IMR-90 (cell line): ENCODE measurements around the gene FTL. TPM values are rescaled to one million over a fixed set of nuclear protein-coding genes. Genes with fewer than 3 reads are reported as not detected.
A peak's percentile ranks its signal among the peaks of the same experiment; 100 is the strongest.

Experiments
- ATAC-seq: fragments of 200-7000 bp; cut with Tn5 transposase; 2 replicates; pipeline ENCODE4 v1.9.1; 2020; ENCODE audit warnings: low read depth, mild to moderate bottlenecking, moderate library complexity
- BruUV-seq: library from RNA; stranded (reverse); fragments of 400-500 nt; replicated peaks from 2 replicates; lab custom pipeline; 2021; lab: Mats Ljungman, UMichigan
- CTCF ChIA-PET: fragments of 300-600 bp; formaldehyde crosslinking; extraction: SDS; loops from one replicate; lab custom pipeline; 2021; ENCODE audit warnings: antibody characterized with exemption; lab: Yijun Ruan, JAX
- POLR2A ChIA-PET: fragments of 300-600 bp; sonication (Branson Sonifier 250); formaldehyde crosslinking; loops from one replicate; lab custom pipeline; 2022; ENCODE audit warnings: antibody characterized with exemption; ENCODE audit not compliant: unreplicated experiment; lab: Charles Lee
- DNase-seq: peaks from one replicate; pipeline ENCODE4 v3.0.0; 2013
- H2AFZ ChIP-seq: replicated peaks from 2 replicates; pipeline ENCODE3; 2013; ENCODE audit warnings: low read length, mild to moderate bottlenecking; ENCODE audit not compliant: poor library complexity
- H2AK5ac ChIP-seq: 2 replicates; pipeline ENCODE4 v1.6.1; 2013; ENCODE audit warnings: low read depth, low read length, inconsistent platforms
- H2AK9ac ChIP-seq: replicated peaks from 2 replicates; pipeline ENCODE3; 2013; ENCODE audit warnings: mild to moderate bottlenecking, low read depth, low read length, moderate library complexity; ENCODE audit not compliant: poor library complexity
- H2BK120ac ChIP-seq: 2 replicates; pipeline ENCODE4 v1.6.1; 2013; ENCODE audit warnings: low read depth, low read length, inconsistent platforms
- H2BK15ac ChIP-seq: 3 replicates; pipeline ENCODE4 v1.6.1; 2013; ENCODE audit warnings: low read depth, low read length, inconsistent platforms
- H2BK20ac ChIP-seq: 2 replicates; pipeline ENCODE4 v1.6.1; 2013; ENCODE audit warnings: low read depth, mild to moderate bottlenecking, inconsistent platforms, low read length, moderate library complexity
- H2BK5ac ChIP-seq: 2 replicates; pipeline ENCODE4 v1.6.1; 2013; ENCODE audit warnings: mild to moderate bottlenecking, low read depth, low read length, inconsistent platforms; ENCODE audit not compliant: poor library complexity, severe bottlenecking
- H3K14ac ChIP-seq: replicated peaks from 2 replicates; pipeline ENCODE4 v1.6.1; 2013; ENCODE audit warnings: low read depth, low read length, inconsistent platforms
- H3K18ac ChIP-seq: 2 replicates; pipeline ENCODE4 v1.6.1; 2013; ENCODE audit warnings: low read depth, low read length, control low read depth
- H3K23ac ChIP-seq: 2 replicates; pipeline ENCODE4 v1.6.1; 2013; ENCODE audit warnings: low read depth, low read length, inconsistent platforms
- H3K27ac ChIP-seq: 2 replicates; pipeline ENCODE4 v1.5.1; 2013; ENCODE audit warnings: mild to moderate bottlenecking, control low read depth, low read length; ENCODE audit not compliant: insufficient read depth
- H3K27me3 ChIP-seq: 2 replicates; pipeline ENCODE4 v1.6.1; 2013; ENCODE audit warnings: low read length; ENCODE audit not compliant: control insufficient read depth, insufficient read depth
- H3K36me3 ChIP-seq: 2 replicates; pipeline ENCODE4 v1.6.1; 2013; ENCODE audit warnings: low read length, mixed read lengths; ENCODE audit not compliant: control insufficient read depth, insufficient read depth
- H3K4ac ChIP-seq: 2 replicates; pipeline ENCODE4 v1.6.1; 2013; ENCODE audit warnings: low read depth, low read length, inconsistent platforms
- H3K4me1 ChIP-seq: 2 replicates; pipeline ENCODE4 v1.6.1; 2013; ENCODE audit warnings: low read length, mixed read lengths; ENCODE audit not compliant: control insufficient read depth, insufficient read depth
- H3K4me2 ChIP-seq: 2 replicates; pipeline ENCODE4 v1.6.1; 2013; ENCODE audit warnings: low read depth, mild to moderate bottlenecking, control low read depth, low read length, moderate library complexity
- H3K4me3 ChIP-seq: 2 replicates; pipeline ENCODE4 v1.5.1; 2013; ENCODE audit warnings: low read depth, mild to moderate bottlenecking, control low read depth, low read length, moderate library complexity; ENCODE audit not compliant: insufficient read depth
- H3K56ac ChIP-seq: 2 replicates; pipeline ENCODE4 v1.6.1; 2013; ENCODE audit warnings: low read length, inconsistent platforms; ENCODE audit not compliant: insufficient read depth; ENCODE audit errors: extremely low read depth
- H3K79me1 ChIP-seq, 2 experiments: 2 replicates each; pipeline ENCODE4 v1.6.1; 2013; ENCODE audit warnings: low read length in 2 of 2, inconsistent platforms in 1 of 2, low read depth in 1 of 2
- H3K9ac ChIP-seq: 2 replicates; pipeline ENCODE4 v1.6.1; 2013; ENCODE audit warnings: low read depth, low read length, control low read depth
- H3K9me1 ChIP-seq: 2 replicates; pipeline ENCODE4 v1.6.1; 2013; ENCODE audit warnings: low read length, inconsistent platforms; ENCODE audit not compliant: insufficient read depth
- H3K9me3 ChIP-seq: 2 replicates; pipeline ENCODE4 v1.6.1; 2013; ENCODE audit warnings: low read length; ENCODE audit not compliant: control insufficient read depth, insufficient read depth
- H4K20me1 ChIP-seq: 2 replicates; pipeline ENCODE4 v1.6.1; 2013; ENCODE audit warnings: low read length, inconsistent platforms; ENCODE audit not compliant: insufficient read depth
- H4K5ac ChIP-seq: 2 replicates; pipeline ENCODE4 v1.6.1; 2013; ENCODE audit warnings: mild to moderate bottlenecking, low read depth, low read length, control low read depth
- H4K8ac ChIP-seq, 2 experiments: 2 replicates each; pipeline ENCODE4 v1.6.1; 2013; ENCODE audit warnings: low read depth in 2 of 2, low read length in 2 of 2, control low read depth in 1 of 2, inconsistent platforms in 1 of 2
- H4K91ac ChIP-seq: 2 replicates; pipeline ENCODE4 v1.6.1; 2013; ENCODE audit warnings: low read depth, low read length, inconsistent platforms; ENCODE audit not compliant: insufficient read depth
- BHLHE40 ChIP-seq: fragments of 150-350 bp; IDR thresholded peaks from 2 replicates; pipeline ENCODE4 v1.6.1; 2016; ENCODE audit warnings: mild to moderate bottlenecking, low read depth, low read length
- CHD1 ChIP-seq: IDR thresholded peaks from 2 replicates; pipeline ENCODE4 v1.6.1; 2012; ENCODE audit warnings: low read depth, low read length, improper control_type of control experiment
- FOS ChIP-seq: fragments of 150-350 bp; IDR thresholded peaks from 2 replicates; pipeline ENCODE4 v1.6.1; 2016; ENCODE audit warnings: low read depth, low read length
- MAFK ChIP-seq: IDR thresholded peaks from 2 replicates; pipeline ENCODE4 v1.6.1; 2012; ENCODE audit warnings: low read depth, low read length, improper control_type of control experiment
- MAZ ChIP-seq: IDR thresholded peaks from 2 replicates; pipeline ENCODE4 v1.6.1; 2012; ENCODE audit warnings: low read depth, mild to moderate bottlenecking, low read length, improper control_type of control experiment, moderate library complexity, borderline replicate concordance
- MXI1 ChIP-seq: IDR thresholded peaks from 2 replicates; pipeline ENCODE4 v1.6.1; 2012; ENCODE audit warnings: low read depth, mild to moderate bottlenecking, low read length, moderate library complexity, borderline replicate concordance
- NFE2L2 ChIP-seq: fragments of 150-350 bp; IDR thresholded peaks from 2 replicates; pipeline ENCODE4 v1.6.1; 2016; ENCODE audit warnings: low read depth, mild to moderate bottlenecking, low read length
- POLR2A ChIP-seq: IDR thresholded peaks from 2 replicates; pipeline ENCODE4 v1.6.1; 2012; ENCODE audit warnings: mild to moderate bottlenecking, low read depth, low read length
- RAD21 ChIP-seq: IDR thresholded peaks from 2 replicates; pipeline ENCODE4 v1.6.1; 2012; ENCODE audit warnings: low read length, improper control_type of control experiment
- RCOR1 ChIP-seq: IDR thresholded peaks from 2 replicates; pipeline ENCODE4 v1.6.1; 2012; ENCODE audit warnings: mild to moderate bottlenecking, low read length, improper control_type of control experiment; ENCODE audit not compliant: insufficient replicate concordance
- RFX5 ChIP-seq: IDR thresholded peaks from 2 replicates; pipeline ENCODE4 v1.8.0; 2012; ENCODE audit warnings: low read depth, mild to moderate bottlenecking, low read length, moderate library complexity
- SMC3 ChIP-seq: fragments of 150-350 bp; IDR thresholded peaks from 2 replicates; pipeline ENCODE4 v1.6.1; 2016; ENCODE audit warnings: low read depth, mild to moderate bottlenecking, antibody characterized with exemption, low read length, moderate library complexity
- WGBS, 2 experiments: methylation state at CpG; one replicate each; pipeline versions ENCODE4 v1.1.5 to v1.1.7; 2013; ENCODE audit warnings: missing lambda C conversion rate in 2 of 2; ENCODE audit not compliant: insufficient read length in 1 of 2; ENCODE audit errors: extremely low coverage in 2 of 2; 5-methylcytosine and 5-hydroxymethylcytosine counted together
- dilution Hi-C: fragments of 300-500 bp; cut with HindIII; formaldehyde crosslinking; loops from one replicate; pipeline ENCODE4 v1.14.3; 2018; ENCODE audit warnings: low sequenced_read_pairs; ENCODE audit not compliant: unreplicated experiment
- in situ Hi-C: fragments of 300-500 bp; cut with MboI; formaldehyde crosslinking; loops from 3 replicates; pipeline ENCODE4 v1.14.3; 2019; ENCODE audit warnings: low sequenced_read_pairs, inconsistent platforms, mixed read lengths
- intact Hi-C: fragments of 100-400 bp; cut with micrococcal nuclease; formaldehyde crosslinking; loops from 2 replicates; pipeline ENCODE4 v1.10.0; 2022
- polyA plus RNA-seq, 3 experiments: library from polyadenylated mRNA; depleted of rRNA; stranded (reverse); fragments of >200 nt; gene quantifications; 2 replicates each; pipeline ENCODE4 v1.2.3, GENCODE V29; 2012; ENCODE audit warnings: low replicate concordance in 1 of 3
- total RNA-seq: library from RNA; depleted of rRNA; stranded (reverse); fragments of >200 nt; gene quantifications from 2 replicates; pipeline ENCODE4 v1.2.3, GENCODE V29; 2012
- TF ChIP-seq, protein P1 (sequence below): fragments of 150-350 bp; IDR thresholded peaks from 2 replicates; pipeline ENCODE4 v1.6.1; 2017; ENCODE audit warnings: mild to moderate bottlenecking, antibody characterized with exemption, low read length, low read depth
- TF ChIP-seq, protein P2 (sequence below): fragments of 150-350 bp; IDR thresholded peaks from 2 replicates; pipeline ENCODE4 v1.6.1; 2016; ENCODE audit warnings: low read depth, mild to moderate bottlenecking, low read length, moderate library complexity, borderline replicate concordance
- TF ChIP-seq, protein P3 (sequence below): conservative IDR thresholded peaks from 2 replicates; pipeline ENCODE4 v1.5.1; 2012; ENCODE audit warnings: mild to moderate bottlenecking, low read depth, low read length, improper control_type of control experiment

Gene FTL
- total and polyA plus RNA-seq, 2 of the 4 experiments (the other 2 are of a cell fraction), result 1,057 to 2,944 TPM

DNA sequence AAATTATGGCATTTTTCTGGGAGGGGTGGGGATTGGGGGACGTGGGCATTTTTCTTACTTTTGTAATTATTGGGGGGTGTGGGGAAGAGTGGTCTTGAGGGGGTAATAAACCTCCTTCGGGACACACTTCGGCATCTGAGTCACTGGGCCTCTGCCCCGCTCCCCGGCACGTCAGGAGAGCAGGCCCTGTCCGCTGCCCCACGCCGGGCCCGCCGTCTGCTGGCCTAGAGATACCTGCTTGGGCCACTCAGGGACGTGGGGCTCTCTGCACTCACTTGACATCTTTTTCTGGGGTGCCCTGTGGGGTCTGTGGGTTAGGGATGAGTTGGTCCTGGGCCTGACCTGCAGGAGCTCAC is 3.5 kb upstream of the FTL start:
- Histone ChIP-seq H2AK5ac (no peak overlapping the region; the same call in none of the 2 replicates), H2BK15ac (0 out of 3 replicates have a peak overlapping the region, but pooled peaks have one; percentile 4), H3K4me2 (no peak overlapping the region), H3K36me3 (peaks cover 24% of the 10 kb centered on the region), H3K18ac (no peak overlapping the region), H2BK20ac (no peak overlapping the region), H3K56ac (no peak overlapping the region), H2AFZ (no peak overlapping the region), H3K4ac (0 out of 2 replicates have a peak overlapping the region, but pooled peaks have one; percentile 99), H3K4me1 (peaks cover 20% of the 10 kb centered on the region), H3K14ac (no peak overlapping the region), H3K23ac (no peak overlapping the region), H4K8ac (no peak overlapping the region), H3K27me3 (no peaks in the 10 kb centered on the region), H4K20me1 (peaks cover 17% of the 10 kb centered on the region), H3K4me3 (no peak overlapping the region), H3K9ac (no peak overlapping the region), H2BK120ac (no peak overlapping the region), H3K9me1 (peaks cover 10% of the 10 kb centered on the region), H4K91ac (peak overlapping the region; percentile 58; the same call in 1 of the 2 replicates), H4K5ac (no peak overlapping the region), H3K79me1 (peaks cover 7 to 75% of the 10 kb centered on the region in 2 experiments), H3K27ac (peak overlapping the region; percentile 96; the same call in 1 of the 2 replicates), H2AK9ac (peak overlapping the region; percentile 29), H3K9me3 (no peaks in the 10 kb centered on the region), H2BK5ac (peak overlapping the region; percentile 55)
- intact Hi-C loops (loop anchor here (10.0 kb wide), 1 partner anchor 317 kb away; the partner anchor contains the start of gene CA11), dilution Hi-C loops (no loop called here), in situ Hi-C loops (loop anchor here (5.0 to 10.0 kb wide), 2 partner anchors 69 to 317 kb away; partner anchors contain the start of gene CA11)
- ChIA-PET CTCF (no interaction called here), POLR2A (no interaction called here)
- 96% methylated on average over 5 of the region's 12 CpGs; no CpG with 5 or more reads in 1 of the 2 experiments for WGBS, 2 experiments
- TF ChIP-seq POLR2A (no peak; the same call in 1 of the 2 replicates), FOS (no peak), NFE2L2 (no peak), MAZ (no peak), BHLHE40 (no peak), MAFK (no peak), RAD21 (no peak), MXI1 (no peak), RFX5 (no peak), CHD1 (no peak), RCOR1 (no peak), SMC3 (no peak)
- TF ChIP-seq, protein P1, sequence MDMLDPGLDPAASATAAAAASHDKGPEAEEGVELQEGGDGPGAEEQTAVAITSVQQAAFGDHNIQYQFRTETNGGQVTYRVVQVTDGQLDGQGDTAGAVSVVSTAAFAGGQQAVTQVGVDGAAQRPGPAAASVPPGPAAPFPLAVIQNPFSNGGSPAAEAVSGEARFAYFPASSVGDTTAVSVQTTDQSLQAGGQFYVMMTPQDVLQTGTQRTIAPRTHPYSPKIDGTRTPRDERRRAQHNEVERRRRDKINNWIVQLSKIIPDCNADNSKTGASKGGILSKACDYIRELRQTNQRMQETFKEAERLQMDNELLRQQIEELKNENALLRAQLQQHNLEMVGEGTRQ, result no peak
- TF ChIP-seq, protein P2, sequence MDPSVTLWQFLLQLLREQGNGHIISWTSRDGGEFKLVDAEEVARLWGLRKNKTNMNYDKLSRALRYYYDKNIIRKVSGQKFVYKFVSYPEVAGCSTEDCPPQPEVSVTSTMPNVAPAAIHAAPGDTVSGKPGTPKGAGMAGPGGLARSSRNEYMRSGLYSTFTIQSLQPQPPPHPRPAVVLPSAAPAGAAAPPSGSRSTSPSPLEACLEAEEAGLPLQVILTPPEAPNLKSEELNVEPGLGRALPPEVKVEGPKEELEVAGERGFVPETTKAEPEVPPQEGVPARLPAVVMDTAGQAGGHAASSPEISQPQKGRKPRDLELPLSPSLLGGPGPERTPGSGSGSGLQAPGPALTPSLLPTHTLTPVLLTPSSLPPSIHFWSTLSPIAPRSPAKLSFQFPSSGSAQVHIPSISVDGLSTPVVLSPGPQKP, result no peak
- TF ChIP-seq, protein P3, sequence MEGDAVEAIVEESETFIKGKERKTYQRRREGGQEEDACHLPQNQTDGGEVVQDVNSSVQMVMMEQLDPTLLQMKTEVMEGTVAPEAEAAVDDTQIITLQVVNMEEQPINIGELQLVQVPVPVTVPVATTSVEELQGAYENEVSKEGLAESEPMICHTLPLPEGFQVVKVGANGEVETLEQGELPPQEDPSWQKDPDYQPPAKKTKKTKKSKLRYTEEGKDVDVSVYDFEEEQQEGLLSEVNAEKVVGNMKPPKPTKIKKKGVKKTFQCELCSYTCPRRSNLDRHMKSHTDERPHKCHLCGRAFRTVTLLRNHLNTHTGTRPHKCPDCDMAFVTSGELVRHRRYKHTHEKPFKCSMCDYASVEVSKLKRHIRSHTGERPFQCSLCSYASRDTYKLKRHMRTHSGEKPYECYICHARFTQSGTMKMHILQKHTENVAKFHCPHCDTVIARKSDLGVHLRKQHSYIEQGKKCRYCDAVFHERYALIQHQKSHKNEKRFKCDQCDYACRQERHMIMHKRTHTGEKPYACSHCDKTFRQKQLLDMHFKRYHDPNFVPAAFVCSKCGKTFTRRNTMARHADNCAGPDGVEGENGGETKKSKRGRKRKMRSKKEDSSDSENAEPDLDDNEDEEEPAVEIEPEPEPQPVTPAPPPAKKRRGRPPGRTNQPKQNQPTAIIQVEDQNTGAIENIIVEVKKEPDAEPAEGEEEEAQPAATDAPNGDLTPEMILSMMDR, result no peak
- ATAC-seq (no peak), DNase-seq (no peak)
- BruUV-seq, result no TSS peak
